Measurements from ENCODE around the gene MYL11. TPM values are rescaled to one million over a fixed set of nuclear protein-coding genes. Genes with fewer than 3 reads are reported as not detected.

Gene MYL11
- polyA plus RNA-seq, 2 of the 4 experiments (the other 2 are of a cell fraction): 0.46 TPM; not detected in 1

DNA sequence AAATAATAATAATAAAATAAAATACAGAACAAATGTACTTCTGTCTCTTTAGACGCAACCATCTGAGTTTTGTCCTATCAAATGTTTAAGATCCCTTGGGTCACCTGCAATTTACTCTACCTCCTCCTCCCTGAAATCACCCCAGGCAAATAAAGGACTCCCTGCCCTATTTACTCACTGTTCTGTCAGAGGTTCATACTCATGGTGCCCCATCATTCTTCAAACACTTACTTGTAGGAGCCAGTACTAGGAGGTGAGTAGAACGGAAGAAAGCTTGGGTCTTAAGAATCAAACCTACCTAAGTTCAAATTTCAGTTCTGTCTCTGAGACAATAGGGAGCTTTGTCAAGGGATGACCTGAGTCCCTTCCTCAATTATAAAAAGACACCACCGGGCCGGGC is 8.1 kb upstream of the MYL11 start (continued):
- TF ChIP-seq, protein P1, sequence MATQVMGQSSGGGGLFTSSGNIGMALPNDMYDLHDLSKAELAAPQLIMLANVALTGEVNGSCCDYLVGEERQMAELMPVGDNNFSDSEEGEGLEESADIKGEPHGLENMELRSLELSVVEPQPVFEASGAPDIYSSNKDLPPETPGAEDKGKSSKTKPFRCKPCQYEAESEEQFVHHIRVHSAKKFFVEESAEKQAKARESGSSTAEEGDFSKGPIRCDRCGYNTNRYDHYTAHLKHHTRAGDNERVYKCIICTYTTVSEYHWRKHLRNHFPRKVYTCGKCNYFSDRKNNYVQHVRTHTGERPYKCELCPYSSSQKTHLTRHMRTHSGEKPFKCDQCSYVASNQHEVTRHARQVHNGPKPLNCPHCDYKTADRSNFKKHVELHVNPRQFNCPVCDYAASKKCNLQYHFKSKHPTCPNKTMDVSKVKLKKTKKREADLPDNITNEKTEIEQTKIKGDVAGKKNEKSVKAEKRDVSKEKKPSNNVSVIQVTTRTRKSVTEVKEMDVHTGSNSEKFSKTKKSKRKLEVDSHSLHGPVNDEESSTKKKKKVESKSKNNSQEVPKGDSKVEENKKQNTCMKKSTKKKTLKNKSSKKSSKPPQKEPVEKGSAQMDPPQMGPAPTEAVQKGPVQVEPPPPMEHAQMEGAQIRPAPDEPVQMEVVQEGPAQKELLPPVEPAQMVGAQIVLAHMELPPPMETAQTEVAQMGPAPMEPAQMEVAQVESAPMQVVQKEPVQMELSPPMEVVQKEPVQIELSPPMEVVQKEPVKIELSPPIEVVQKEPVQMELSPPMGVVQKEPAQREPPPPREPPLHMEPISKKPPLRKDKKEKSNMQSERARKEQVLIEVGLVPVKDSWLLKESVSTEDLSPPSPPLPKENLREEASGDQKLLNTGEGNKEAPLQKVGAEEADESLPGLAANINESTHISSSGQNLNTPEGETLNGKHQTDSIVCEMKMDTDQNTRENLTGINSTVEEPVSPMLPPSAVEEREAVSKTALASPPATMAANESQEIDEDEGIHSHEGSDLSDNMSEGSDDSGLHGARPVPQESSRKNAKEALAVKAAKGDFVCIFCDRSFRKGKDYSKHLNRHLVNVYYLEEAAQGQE (IDR thresholded peaks at IDR 0.05): no peak
- TF ChIP-seq CHD4 (IDR thresholded peaks at IDR 0.05; ENCODE audit: borderline replicate concordance): no peak
- no peak for TF ChIP-seq HOXA7 (CRISPR knock-in tag; IDR thresholded peaks at IDR 0.05)
- TF ChIP-seq ZNF302 (CRISPR knock-in tag; IDR thresholded peaks at IDR 0.05): no peak
- TF ChIP-seq MAFK (IDR thresholded peaks at IDR 0.05; ENCODE audit: partially characterized antibody): no peak
- TF ChIP-seq RFX5 (IDR thresholded peaks at IDR 0.05): no peak
- no peak for TF ChIP-seq JUN (IDR thresholded peaks at IDR 0.05)
- TF ChIP-seq HOXB13 (CRISPR knock-in tag; IDR thresholded peaks at IDR 0.05; ENCODE audit: low read depth): no peak
- TF ChIP-seq, protein P2, sequence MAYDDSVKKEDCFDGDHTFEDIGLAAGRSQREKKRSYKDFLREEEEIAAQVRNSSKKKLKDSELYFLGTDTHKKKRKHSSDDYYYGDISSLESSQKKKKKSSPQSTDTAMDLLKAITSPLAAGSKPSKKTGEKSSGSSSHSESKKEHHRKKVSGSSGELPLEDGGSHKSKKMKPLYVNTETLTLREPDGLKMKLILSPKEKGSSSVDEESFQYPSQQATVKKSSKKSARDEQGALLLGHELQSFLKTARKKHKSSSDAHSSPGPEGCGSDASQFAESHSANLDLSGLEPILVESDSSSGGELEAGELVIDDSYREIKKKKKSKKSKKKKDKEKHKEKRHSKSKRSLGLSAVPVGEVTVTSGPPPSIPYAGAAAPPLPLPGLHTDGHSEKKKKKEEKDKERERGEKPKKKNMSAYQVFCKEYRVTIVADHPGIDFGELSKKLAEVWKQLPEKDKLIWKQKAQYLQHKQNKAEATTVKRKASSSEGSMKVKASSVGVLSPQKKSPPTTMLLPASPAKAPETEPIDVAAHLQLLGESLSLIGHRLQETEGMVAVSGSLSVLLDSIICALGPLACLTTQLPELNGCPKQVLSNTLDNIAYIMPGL (CRISPR knock-in tag; IDR thresholded peaks at IDR 0.05; ENCODE audit: borderline replicate concordance): no peak

DNA sequence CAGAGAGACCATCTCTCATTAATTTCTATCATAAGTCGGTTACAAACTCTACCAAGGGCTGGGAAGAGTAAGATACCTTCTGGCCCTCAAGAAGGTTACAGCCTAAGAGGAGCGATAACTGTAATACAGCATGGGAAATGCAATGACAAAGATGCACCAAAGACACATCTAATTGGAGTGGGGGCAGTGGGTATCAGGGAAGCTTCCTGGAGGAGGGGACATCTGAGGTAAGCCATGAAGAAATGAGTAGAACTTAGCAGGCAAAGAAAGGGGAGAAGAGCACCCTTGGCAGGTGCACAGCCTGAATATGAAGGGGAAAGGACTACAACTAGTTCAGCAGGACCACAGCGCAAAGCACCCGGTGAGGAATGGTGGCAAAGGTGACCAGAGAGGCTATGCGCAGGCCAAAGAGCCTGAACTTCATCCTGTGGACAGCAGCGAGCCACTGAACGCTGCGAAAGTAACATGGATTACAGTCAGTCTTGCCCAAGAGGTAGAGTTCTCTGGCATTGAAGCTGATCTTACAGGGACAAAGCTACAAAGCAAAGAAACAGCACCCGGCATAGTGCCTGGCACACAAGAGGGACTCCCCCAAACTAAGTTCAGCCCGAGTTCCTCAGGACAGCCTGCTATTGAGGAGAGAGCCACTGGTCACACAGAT is 7.1 kb upstream of the MYL11 start:
- POLR2A ChIA-PET: no interaction called here
- WGBS (ENCODE audit: missing lambda C conversion rate): 90% methylated on average over 10 of the region's 10 CpGs

DNA sequence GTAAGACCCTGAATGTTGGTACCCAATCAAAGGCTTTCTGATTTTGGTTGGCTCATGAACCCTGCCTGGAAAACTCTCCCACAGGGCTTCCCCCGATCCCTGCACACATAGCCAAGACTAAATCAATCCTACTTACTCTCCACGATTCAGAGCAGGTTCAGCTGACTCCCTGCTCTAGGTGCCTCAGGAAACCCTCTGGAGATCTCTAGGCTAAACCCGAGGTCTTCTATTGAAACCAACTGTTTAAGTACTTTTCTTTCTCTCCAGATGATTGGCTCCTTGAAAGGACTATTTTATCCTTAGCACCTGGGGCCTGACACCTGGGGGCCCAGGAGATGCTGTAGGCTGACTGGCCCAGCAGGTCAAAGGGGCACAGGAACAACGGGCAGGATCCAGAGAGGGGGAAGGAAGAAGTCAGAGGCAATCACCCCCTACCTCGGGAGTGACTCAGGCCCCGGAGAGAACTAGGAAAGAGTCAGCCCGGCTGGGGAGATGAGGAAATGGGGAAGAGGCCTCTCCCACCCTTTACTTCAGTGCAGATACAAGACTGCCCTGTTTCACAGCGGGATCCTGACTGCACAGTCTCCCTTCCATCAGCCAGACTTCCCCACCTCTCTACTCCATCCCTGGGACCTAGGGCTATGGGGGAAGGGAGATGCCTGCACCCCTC is 6.3 kb upstream of the MYL11 start:
- Histone ChIP-seq H3K9me3 (no peaks in the 10 kb centered on the region), H3K4me3 (peak overlapping the region; percentile 76), H3K4me2 (peak overlapping the region; percentile 80), H3K27ac (peak overlapping the region; percentile 0 to 98; a peak in 5 of 6 replicates), H3K4me1 (peaks cover 20% of the 10 kb centered on the region)
- no peak for TF ChIP-seq RAD21 (conservative IDR thresholded peaks at IDR 0.05 in 1 of 2, IDR thresholded peaks at IDR 0.05 in 1 of 2)
- TF ChIP-seq FOSL2 (IDR thresholded peaks at IDR 0.05): no peak
- 0 out of 2 replicates have a peak, but pooled peaks have one; percentile 21 for TF ChIP-seq FOSL2 (CRISPR knock-in tag; IDR thresholded peaks at IDR 0.05)
- POLR2A ChIA-PET: no interaction called here
- CTCF ChIA-PET: interaction anchor here (0.9 to 1.5 kb wide), 4 partner anchors 8 to 336 kb away, joined by 3 to 4 read pairs (median 4); partner anchors contain the start of gene ZNF48
- 22% methylated on average over 8 of the region's 8 CpGs for WGBS (ENCODE audit: missing lambda C conversion rate)
- ATAC-seq (no peak), DNase-seq (ENCODE audit: low read depth in 1 of 2, low spot score in 1 of 2) (no peak), FAIRE-seq (no peak)

More for the DNA sequence above, 7.1 kb upstream of the MYL11 start:
- DNase-seq (ENCODE audit: low read depth in 1 of 2, low spot score in 1 of 2) (no peak), FAIRE-seq (no peak), ATAC-seq (no peak)
- Histone ChIP-seq H3K4me3 (peak overlapping the region; percentile 76), H3K4me1 (peaks cover 20% of the 10 kb centered on the region), H3K27ac (no peak overlapping the region; a peak in 1 of 6 replicates), H3K4me2 (peak overlapping the region; percentile 80), H3K9me3 (no peaks in the 10 kb centered on the region)
- CTCF ChIA-PET: interaction anchor here (1.4 kb wide), 1 partner anchor 10 kb away, joined by 7 read pairs; no protein-coding TSS in a partner anchor
- TF ChIP-seq RFX5 (IDR thresholded peaks at IDR 0.05) (no peak), ZFP36 (IDR thresholded peaks at IDR 0.05; ENCODE audit: borderline replicate concordance, partially characterized antibody) (peak; percentile 40)

DNA sequence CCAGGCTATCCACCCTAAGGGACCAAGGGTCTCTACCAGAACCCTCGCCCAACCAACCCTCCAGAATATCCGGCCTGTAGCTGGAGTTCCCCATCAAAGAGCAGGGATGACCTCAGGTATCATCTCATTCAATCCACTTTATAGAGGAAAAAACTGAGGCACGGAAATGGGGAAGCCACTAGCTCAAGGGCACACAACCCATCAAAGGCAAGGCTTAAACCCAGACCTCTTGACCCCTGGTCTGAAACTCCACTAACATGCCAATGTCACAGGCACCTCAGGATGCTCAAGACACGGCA is 5.9 kb upstream of the MYL11 start:
- WGBS (ENCODE audit: missing lambda C conversion rate): 13% methylated on average over 4 of the region's 4 CpGs
- POLR2A ChIA-PET: no interaction called here

More for the DNA sequence above, 5.9 kb upstream of the MYL11 start:
- no peak for FAIRE-seq
- TF ChIP-seq ZC3H11A (IDR thresholded peaks at IDR 0.05): no peak
- TF ChIP-seq, protein P3, sequence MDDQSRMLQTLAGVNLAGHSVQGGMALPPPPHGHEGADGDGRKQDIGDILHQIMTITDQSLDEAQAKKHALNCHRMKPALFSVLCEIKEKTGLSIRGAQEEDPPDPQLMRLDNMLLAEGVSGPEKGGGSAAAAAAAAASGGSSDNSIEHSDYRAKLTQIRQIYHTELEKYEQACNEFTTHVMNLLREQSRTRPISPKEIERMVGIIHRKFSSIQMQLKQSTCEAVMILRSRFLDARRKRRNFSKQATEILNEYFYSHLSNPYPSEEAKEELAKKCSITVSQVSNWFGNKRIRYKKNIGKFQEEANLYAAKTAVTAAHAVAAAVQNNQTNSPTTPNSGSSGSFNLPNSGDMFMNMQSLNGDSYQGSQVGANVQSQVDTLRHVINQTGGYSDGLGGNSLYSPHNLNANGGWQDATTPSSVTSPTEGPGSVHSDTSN (IDR thresholded peaks at IDR 0.05): no peak
- no peak for TF ChIP-seq HOXA7 (CRISPR knock-in tag; IDR thresholded peaks at IDR 0.05)
- TF ChIP-seq MYC (IDR thresholded peaks at IDR 0.05; ENCODE audit: borderline replicate concordance, low read length): no peak
- no peak for TF ChIP-seq ZFP36 (IDR thresholded peaks at IDR 0.05; ENCODE audit: borderline replicate concordance, partially characterized antibody)
- TF ChIP-seq, protein P4, sequence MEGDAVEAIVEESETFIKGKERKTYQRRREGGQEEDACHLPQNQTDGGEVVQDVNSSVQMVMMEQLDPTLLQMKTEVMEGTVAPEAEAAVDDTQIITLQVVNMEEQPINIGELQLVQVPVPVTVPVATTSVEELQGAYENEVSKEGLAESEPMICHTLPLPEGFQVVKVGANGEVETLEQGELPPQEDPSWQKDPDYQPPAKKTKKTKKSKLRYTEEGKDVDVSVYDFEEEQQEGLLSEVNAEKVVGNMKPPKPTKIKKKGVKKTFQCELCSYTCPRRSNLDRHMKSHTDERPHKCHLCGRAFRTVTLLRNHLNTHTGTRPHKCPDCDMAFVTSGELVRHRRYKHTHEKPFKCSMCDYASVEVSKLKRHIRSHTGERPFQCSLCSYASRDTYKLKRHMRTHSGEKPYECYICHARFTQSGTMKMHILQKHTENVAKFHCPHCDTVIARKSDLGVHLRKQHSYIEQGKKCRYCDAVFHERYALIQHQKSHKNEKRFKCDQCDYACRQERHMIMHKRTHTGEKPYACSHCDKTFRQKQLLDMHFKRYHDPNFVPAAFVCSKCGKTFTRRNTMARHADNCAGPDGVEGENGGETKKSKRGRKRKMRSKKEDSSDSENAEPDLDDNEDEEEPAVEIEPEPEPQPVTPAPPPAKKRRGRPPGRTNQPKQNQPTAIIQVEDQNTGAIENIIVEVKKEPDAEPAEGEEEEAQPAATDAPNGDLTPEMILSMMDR (IDR thresholded peaks at IDR 0.05): no peak
- DNase-seq (ENCODE audit: low read depth in 1 of 2, low spot score in 1 of 2): no peak
- no peaks in the 10 kb centered on the region for H3K9me3 ChIP-seq
- no peak for ATAC-seq
- H3K27ac ChIP-seq: peak overlapping the region; percentile 96 to 98; a peak in 5 of 6 replicates
- peaks cover 20% of the 10 kb centered on the region for H3K4me1 ChIP-seq
- CTCF ChIA-PET: interaction anchor here (0.9 to 1.5 kb wide), 4 partner anchors 8 to 336 kb away, joined by 3 to 4 read pairs (median 4); partner anchors contain the start of gene ZNF48
- H3K4me2 ChIP-seq: peak overlapping the region; percentile 80
- peak overlapping the region; percentile 76 for H3K4me3 ChIP-seq
